Trophoblast cell (in vitro differentiated cells and primary cell): ENCODE measurements around the gene PSD2.

Source experiments
- DNase-seq, 2 donors: peaks; one replicate each; pipeline ENCODE4 v3.0.0-alpha.2; 2016
- H2AFZ ChIP-seq: 2 replicates; pipeline ENCODE4 v1.6.1; 2013; ENCODE audit warnings: low read length, moderate library complexity, mild to moderate bottlenecking; ENCODE audit not compliant: insufficient read depth, poor library complexity
- H2AK5ac ChIP-seq: 2 replicates; pipeline ENCODE4 v1.6.1; 2013; ENCODE audit warnings: mild to moderate bottlenecking, low read length
- H2BK120ac ChIP-seq: 2 replicates; pipeline ENCODE4 v1.6.1; 2013; ENCODE audit warnings: low read length, mild to moderate bottlenecking, moderate library complexity; ENCODE audit not compliant: insufficient read depth, poor library complexity
- H2BK12ac ChIP-seq: 2 replicates; pipeline ENCODE4 v1.6.1; 2013; ENCODE audit warnings: mild to moderate bottlenecking, low read length, moderate library complexity
- H2BK5ac ChIP-seq: 2 replicates; pipeline ENCODE4 v1.6.1; 2013; ENCODE audit warnings: low read length, low read depth, moderate library complexity, mild to moderate bottlenecking; ENCODE audit not compliant: poor library complexity
- H3K14ac ChIP-seq: 2 replicates; pipeline ENCODE4 v1.6.1; 2013; ENCODE audit warnings: mild to moderate bottlenecking, low read length
- H3K18ac ChIP-seq: 2 replicates; pipeline ENCODE4 v1.6.1; 2013; ENCODE audit warnings: mild to moderate bottlenecking, low read length
- H3K23ac ChIP-seq: 2 replicates; pipeline ENCODE4 v1.6.1; 2013; ENCODE audit warnings: low read length
- H3K27ac ChIP-seq: 2 replicates; pipeline ENCODE4 v1.5.1; 2013; ENCODE audit warnings: low read depth, mild to moderate bottlenecking, inconsistent platforms, low read length, moderate library complexity
- H3K27me3 ChIP-seq: 2 replicates; pipeline ENCODE4 v1.6.1; 2013; ENCODE audit warnings: inconsistent platforms, mild to moderate bottlenecking, low read length, moderate library complexity; ENCODE audit not compliant: insufficient read depth
- H3K36me3 ChIP-seq, 2 experiments: 1 replicate in 1 of 2; 2 replicates in 1 of 2; pipeline ENCODE4 v1.6.1; 2013; ENCODE audit warnings: low read length in 2 of 2, mild to moderate bottlenecking in 2 of 2, moderate library complexity in 1 of 2; ENCODE audit not compliant: insufficient read depth in 2 of 2, control insufficient read depth in 1 of 2
- H3K4ac ChIP-seq: 2 replicates; pipeline ENCODE4 v1.6.1; 2013; ENCODE audit warnings: low read depth, mild to moderate bottlenecking, low read length, moderate library complexity
- H3K4me1 ChIP-seq, 2 experiments: 1 replicate in 1 of 2; 2 replicates in 1 of 2; pipeline ENCODE4 v1.6.1; 2013; ENCODE audit warnings: low read length in 2 of 2, mild to moderate bottlenecking in 2 of 2, moderate library complexity in 1 of 2; ENCODE audit not compliant: insufficient read depth in 2 of 2, control insufficient read depth in 1 of 2
- H3K4me2 ChIP-seq: 2 replicates; pipeline ENCODE4 v1.6.1; 2013; ENCODE audit warnings: inconsistent platforms, mild to moderate bottlenecking, low read length, moderate library complexity
- H3K4me3 ChIP-seq: 2 replicates; pipeline ENCODE4 v1.5.1; 2013; ENCODE audit warnings: mild to moderate bottlenecking, low read depth, low read length, inconsistent platforms
- H3K79me1 ChIP-seq: one replicate; pipeline ENCODE4 v1.6.1; 2013; ENCODE audit warnings: low read length
- H3K79me2 ChIP-seq: 2 replicates; pipeline ENCODE4 v1.6.1; 2013; ENCODE audit warnings: low read length, mild to moderate bottlenecking; ENCODE audit not compliant: control insufficient read depth, insufficient read depth, poor library complexity
- H3K9ac ChIP-seq: 2 replicates; pipeline ENCODE4 v1.6.1; 2013; ENCODE audit warnings: mild to moderate bottlenecking, low read length
- H3K9me3 ChIP-seq: 2 replicates; pipeline ENCODE4 v1.6.1; 2013; ENCODE audit warnings: low read depth, mild to moderate bottlenecking, control low read depth, inconsistent platforms, low read length; ENCODE audit not compliant: insufficient read depth
- H4K12ac ChIP-seq: 2 replicates; pipeline ENCODE4 v1.6.1; 2013; ENCODE audit warnings: low read depth, mild to moderate bottlenecking, low read length, moderate library complexity
- H4K8ac ChIP-seq: 2 replicates; pipeline ENCODE4 v1.6.1; 2013; ENCODE audit warnings: low read depth, mild to moderate bottlenecking, low read length, moderate library complexity
- H4K91ac ChIP-seq: one replicate; pipeline ENCODE4 v1.6.1; 2013; ENCODE audit warnings: low read depth, mild to moderate bottlenecking, low read length, moderate library complexity
- WGBS: extraction: QIAGEN DNeasy Blood & Tissue Kit; methylation state at CpG from one replicate; pipeline ENCODE4 v1.1.7; 2013; ENCODE audit warnings: missing lambda C conversion rate; ENCODE audit not compliant: insufficient read length, insufficient coverage; ENCODE audit errors: extremely low coverage; 5-methylcytosine and 5-hydroxymethylcytosine counted together

Gene PSD2

GRCh38 chr5:139862803-139863202 lies 67.2 kb downstream of the PSD2 start:
- Histone ChIP-seq H3K79me1 (no peaks in the 10 kb centered on the region), H4K12ac (no peak overlapping the region), H3K9ac (no peak overlapping the region), H4K91ac (no peak overlapping the region), H3K9me3 (no peaks in the 10 kb centered on the region), H3K4ac (no peak overlapping the region), H3K79me2 (no peaks in the 10 kb centered on the region), H2BK120ac (no peak overlapping the region), H3K18ac (no peak overlapping the region), H4K8ac (no peak overlapping the region), H3K27ac (no peak overlapping the region), H2BK5ac (no peak overlapping the region), H2BK12ac (no peak overlapping the region), H3K4me3 (no peak overlapping the region), H2AFZ (no peak overlapping the region), H2AK5ac (no peak overlapping the region), H3K4me2 (no peak overlapping the region), H3K4me1 (no peaks in the 10 kb centered on the region), H3K23ac (no peak overlapping the region), H3K14ac (no peak overlapping the region), H3K36me3 (no peaks in the 10 kb centered on the region), H3K27me3 (peaks cover 3% of the 10 kb centered on the region)
- peak in 1 of 2 donors; percentile 38 for DNase-seq
- no CpG with 5 or more reads among the region's 2 CpGs for WGBS

- no peak overlapping the region for H4K8ac ChIP-seq
- H2BK120ac ChIP-seq, result no peak overlapping the region
- WGBS, result no CpG with 5 or more reads among the region's 9 CpGs
- peaks cover 3% of the 10 kb centered on the region for H3K27me3 ChIP-seq
- H2AFZ ChIP-seq, result no peak overlapping the region
- no peak overlapping the region for H2AK5ac ChIP-seq
- no peak overlapping the region for H4K12ac ChIP-seq
- no peak overlapping the region for H2BK12ac ChIP-seq
- no peak overlapping the region for H3K4me3 ChIP-seq
- H3K18ac ChIP-seq, result no peak overlapping the region
- no peaks in the 10 kb centered on the region for H3K79me2 ChIP-seq
- H3K9me3 ChIP-seq, result no peaks in the 10 kb centered on the region
- H3K4ac ChIP-seq, result no peak overlapping the region
- H3K23ac ChIP-seq, result no peak overlapping the region
- H3K9ac ChIP-seq, result no peak overlapping the region
- no peak overlapping the region for H3K14ac ChIP-seq
- no peak overlapping the region for H4K91ac ChIP-seq
- DNase-seq, result no peak
- no peaks in the 10 kb centered on the region for H3K4me1 ChIP-seq
- no peak overlapping the region for H3K27ac ChIP-seq
- H3K79me1 ChIP-seq, result no peaks in the 10 kb centered on the region
- no peak overlapping the region for H3K4me2 ChIP-seq
- no peak overlapping the region for H2BK5ac ChIP-seq
- H3K36me3 ChIP-seq, result no peaks in the 10 kb centered on the region
Measured at GRCh38 chr5:139863361-139863760, 67.8 kb downstream of the PSD2 start.

GRCh38 chr5:139863855-139864558 lies 68.4 kb downstream of the PSD2 start:
- Histone ChIP-seq H3K18ac (no peak overlapping the region), H3K4me2 (no peak overlapping the region), H3K9me3 (no peaks in the 10 kb centered on the region), H3K23ac (no peak overlapping the region), H4K91ac (no peak overlapping the region), H3K4ac (no peak overlapping the region), H3K4me1 (no peaks in the 10 kb centered on the region), H3K36me3 (no peaks in the 10 kb centered on the region), H4K12ac (no peak overlapping the region), H3K4me3 (no peak overlapping the region), H3K14ac (no peak overlapping the region), H2AK5ac (no peak overlapping the region), H4K8ac (no peak overlapping the region), H3K79me2 (no peaks in the 10 kb centered on the region), H2BK120ac (no peak overlapping the region), H3K79me1 (no peaks in the 10 kb centered on the region), H2BK5ac (no peak overlapping the region), H2AFZ (no peak overlapping the region), H2BK12ac (no peak overlapping the region), H3K27ac (no peak overlapping the region), H3K27me3 (peaks cover 3% of the 10 kb centered on the region), H3K9ac (no peak overlapping the region)
- no CpG with 5 or more reads among the region's 5 CpGs for WGBS
- DNase-seq, result peak; percentile 60 to 72

GRCh38 chr5:139864716-139865483 lies 69.3 kb downstream of the PSD2 start:
- no peak overlapping the region for H2AK5ac ChIP-seq
- no peak overlapping the region for H4K91ac ChIP-seq
- H2BK12ac ChIP-seq, result no peak overlapping the region
- no peaks in the 10 kb centered on the region for H3K79me2 ChIP-seq
- no peaks in the 10 kb centered on the region for H3K9me3 ChIP-seq
- H4K8ac ChIP-seq, result no peak overlapping the region
- H2BK120ac ChIP-seq, result no peak overlapping the region
- H3K23ac ChIP-seq, result no peak overlapping the region
- no peak overlapping the region for H3K9ac ChIP-seq
- no peak overlapping the region for H3K18ac ChIP-seq
- H3K27ac ChIP-seq, result no peak overlapping the region
- no peak overlapping the region for H3K4ac ChIP-seq
- H3K79me1 ChIP-seq, result no peaks in the 10 kb centered on the region
- peaks cover 3% of the 10 kb centered on the region for H3K27me3 ChIP-seq
- H3K4me1 ChIP-seq, result no peaks in the 10 kb centered on the region
- H3K4me2 ChIP-seq, result no peak overlapping the region
- H3K36me3 ChIP-seq, result no peaks in the 10 kb centered on the region
- H3K4me3 ChIP-seq, result no peak overlapping the region
- no peak overlapping the region for H2BK5ac ChIP-seq
- H4K12ac ChIP-seq, result no peak overlapping the region
- WGBS, result no CpG with 5 or more reads among the region's 12 CpGs
- H2AFZ ChIP-seq, result no peak overlapping the region
- no peak overlapping the region for H3K14ac ChIP-seq
- DNase-seq, result no peak
